ENCODE measurements around the gene NUMB. TPM values are rescaled to one million over a fixed set of nuclear protein-coding genes. Genes with fewer than 3 reads are reported as not detected.

The NUMB gene
- total and polyA plus RNA-seq, 4 donors = 27.2 to 99.3 (median 50.6) TPM

GRCh38 chr14:73293782-73294781, 164.3 kb downstream of the NUMB start:
- DNase-seq (no peak), ATAC-seq (ENCODE audit: low FRiP score) (no peak)
- Histone ChIP-seq H3K27me3 (ENCODE audit: control insufficient read depth in 1 of 2, insufficient read depth in 2 of 2, low read length in 1 of 2) (no peaks in the 10 kb centered on the region), H3K4me1 (ENCODE audit: control insufficient read depth in 1 of 2, insufficient read depth in 2 of 2, low read length in 2 of 2) (no peaks in the 10 kb centered on the region), H3K27ac (ENCODE audit: low read depth in 1 of 2, low read length in 2 of 2) (no peak overlapping the region), H3K9me3 (ENCODE audit: control insufficient read depth, low read length) (no peaks in the 10 kb centered on the region), H3K36me3 (ENCODE audit: control insufficient read depth in 1 of 2, insufficient read depth in 2 of 2, low read length in 1 of 2) (peaks cover 0 to 2% of the 10 kb centered on the region in 2 donors), H3K4me3 (ENCODE audit: low read length in 2 of 2) (no peak overlapping the region)
- intact Hi-C loops (cut with DNase I) = no loop called here
- 93 to 94% methylated on average over 12 of the region's 12 CpGs for WGBS, 2 donors

- 77% methylated on average over 4 of the region's 4 CpGs for WGBS, 2 donors
- Histone ChIP-seq H3K27ac (ENCODE audit: low read depth in 1 of 2, low read length in 2 of 2) (no peak overlapping the region), H3K36me3 (ENCODE audit: control insufficient read depth in 1 of 2, insufficient read depth in 2 of 2, low read length in 1 of 2) (peaks cover 0 to 2% of the 10 kb centered on the region in 2 donors), H3K4me3 (ENCODE audit: low read length in 2 of 2) (no peak overlapping the region), H3K27me3 (ENCODE audit: control insufficient read depth in 1 of 2, insufficient read depth in 2 of 2, low read length in 1 of 2) (no peaks in the 10 kb centered on the region), H3K4me1 (ENCODE audit: control insufficient read depth in 1 of 2, insufficient read depth in 2 of 2, low read length in 2 of 2) (no peaks in the 10 kb centered on the region), H3K9me3 (ENCODE audit: control insufficient read depth, low read length) (no peaks in the 10 kb centered on the region)
- DNase-seq = no peak
- no peak for ATAC-seq (ENCODE audit: low FRiP score)
- intact Hi-C loops (cut with DNase I) = no loop called here
Measured at GRCh38 chr14:73290279-73290678, 168.1 kb downstream of the NUMB start.

- Histone ChIP-seq H3K36me3 (ENCODE audit: control insufficient read depth in 1 of 2, insufficient read depth in 2 of 2, low read length in 1 of 2) (peaks cover 0 to 2% of the 10 kb centered on the region in 2 donors), H3K27ac (ENCODE audit: low read depth in 1 of 2, low read length in 2 of 2) (no peak overlapping the region), H3K4me3 (ENCODE audit: low read length in 2 of 2) (no peak overlapping the region), H3K27me3 (ENCODE audit: control insufficient read depth in 1 of 2, insufficient read depth in 2 of 2, low read length in 1 of 2) (no peaks in the 10 kb centered on the region), H3K9me3 (ENCODE audit: control insufficient read depth, low read length) (no peaks in the 10 kb centered on the region), H3K4me1 (ENCODE audit: control insufficient read depth in 1 of 2, insufficient read depth in 2 of 2, low read length in 2 of 2) (no peaks in the 10 kb centered on the region)
- no peak for DNase-seq
- intact Hi-C loops (cut with DNase I) = no loop called here
- no peak for ATAC-seq (ENCODE audit: low FRiP score)
- WGBS, 2 donors = 57 to 59% methylated on average over 3 of the region's 3 CpGs
Measured at GRCh38 chr14:73289729-73290128, 168.6 kb downstream of the NUMB start.

- Histone ChIP-seq H3K4me3 (ENCODE audit: low read length in 2 of 2) (no peak overlapping the region), H3K36me3 (ENCODE audit: control insufficient read depth in 1 of 2, insufficient read depth in 2 of 2, low read length in 1 of 2) (peaks cover 0 to 2% of the 10 kb centered on the region in 2 donors), H3K9me3 (ENCODE audit: control insufficient read depth, low read length) (no peaks in the 10 kb centered on the region), H3K4me1 (ENCODE audit: control insufficient read depth in 1 of 2, insufficient read depth in 2 of 2, low read length in 2 of 2) (no peaks in the 10 kb centered on the region), H3K27me3 (ENCODE audit: control insufficient read depth in 1 of 2, insufficient read depth in 2 of 2, low read length in 1 of 2) (no peaks in the 10 kb centered on the region), H3K27ac (ENCODE audit: low read depth in 1 of 2, low read length in 2 of 2) (no peak overlapping the region)
- DNase-seq (no peak), ATAC-seq (ENCODE audit: low FRiP score) (no peak)
- intact Hi-C loops (cut with DNase I) = no loop called here
- WGBS, 2 donors = 85 to 88% methylated on average over 3 of the region's 3 CpGs
Measured at GRCh38 chr14:73289308-73289707, 169.0 kb downstream of the NUMB start.

- ATAC-seq (ENCODE audit: low FRiP score) (no peak), DNase-seq (no peak)
- Histone ChIP-seq H3K4me3 (ENCODE audit: low read length in 2 of 2) (no peak overlapping the region), H3K36me3 (ENCODE audit: control insufficient read depth in 1 of 2, insufficient read depth in 2 of 2, low read length in 1 of 2) (peaks cover 3 to 6% of the 10 kb centered on the region in 2 donors), H3K9me3 (ENCODE audit: control insufficient read depth, low read length) (no peaks in the 10 kb centered on the region), H3K27ac (ENCODE audit: low read depth in 1 of 2, low read length in 2 of 2) (no peak overlapping the region), H3K4me1 (ENCODE audit: control insufficient read depth in 1 of 2, insufficient read depth in 2 of 2, low read length in 2 of 2) (no peaks in the 10 kb centered on the region), H3K27me3 (ENCODE audit: control insufficient read depth in 1 of 2, insufficient read depth in 2 of 2, low read length in 1 of 2) (no peaks in the 10 kb centered on the region)
- WGBS, 2 donors = 86 to 91% methylated on average over 5 of the region's 5 CpGs
- intact Hi-C loops (cut with DNase I) = no loop called here
Measured at GRCh38 chr14:73287071-73287470, 171.3 kb downstream of the NUMB start.

- Histone ChIP-seq H3K27ac (ENCODE audit: low read depth in 1 of 2, low read length in 2 of 2) (no peak overlapping the region), H3K27me3 (ENCODE audit: control insufficient read depth in 1 of 2, insufficient read depth in 2 of 2, low read length in 1 of 2) (no peaks in the 10 kb centered on the region), H3K9me3 (ENCODE audit: control insufficient read depth, low read length) (no peaks in the 10 kb centered on the region), H3K4me3 (ENCODE audit: low read length in 2 of 2) (no peak overlapping the region), H3K36me3 (ENCODE audit: control insufficient read depth in 1 of 2, insufficient read depth in 2 of 2, low read length in 1 of 2) (peaks cover 3 to 7% of the 10 kb centered on the region in 2 donors), H3K4me1 (ENCODE audit: control insufficient read depth in 1 of 2, insufficient read depth in 2 of 2, low read length in 2 of 2) (no peaks in the 10 kb centered on the region)
- intact Hi-C loops (cut with DNase I) = no loop called here
- ATAC-seq (ENCODE audit: low FRiP score) = no peak
- whole genome bisulfite sequencing, 2 donors = 90 to 94% methylated on average over 2 of the region's 2 CpGs
- no peak for DNase-seq
Measured at GRCh38 chr14:73286598-73286997, 171.7 kb downstream of the NUMB start.

GRCh38 chr14:73285979-73286378, 172.4 kb downstream of the NUMB start:
- Histone ChIP-seq H3K27ac (ENCODE audit: low read depth in 1 of 2, low read length in 2 of 2) (no peak overlapping the region), H3K4me1 (ENCODE audit: control insufficient read depth in 1 of 2, insufficient read depth in 2 of 2, low read length in 2 of 2) (no peaks in the 10 kb centered on the region), H3K36me3 (ENCODE audit: control insufficient read depth in 1 of 2, insufficient read depth in 2 of 2, low read length in 1 of 2) (peaks cover 3 to 7% of the 10 kb centered on the region in 2 donors), H3K9me3 (ENCODE audit: control insufficient read depth, low read length) (no peaks in the 10 kb centered on the region), H3K27me3 (ENCODE audit: control insufficient read depth in 1 of 2, insufficient read depth in 2 of 2, low read length in 1 of 2) (no peaks in the 10 kb centered on the region), H3K4me3 (ENCODE audit: low read length in 2 of 2) (no peak overlapping the region)
- 73 to 100% methylated on average over 1 of the region's 1 CpG for WGBS, 2 donors
- ATAC-seq (ENCODE audit: low FRiP score) (no peak), DNase-seq (no peak)
- intact Hi-C loops (cut with DNase I) = no loop called here

GRCh38 chr14:73283608-73284379, 174.6 kb downstream of the NUMB start:
- Histone ChIP-seq H3K36me3 (ENCODE audit: control insufficient read depth in 1 of 2, insufficient read depth in 2 of 2, low read length in 1 of 2) (peaks cover 6 to 7% of the 10 kb centered on the region in 2 donors), H3K4me3 (ENCODE audit: low read length in 2 of 2) (no peak overlapping the region), H3K4me1 (ENCODE audit: control insufficient read depth in 1 of 2, insufficient read depth in 2 of 2, low read length in 2 of 2) (no peaks in the 10 kb centered on the region), H3K27ac (ENCODE audit: low read depth in 1 of 2, low read length in 2 of 2) (no peak overlapping the region), H3K27me3 (ENCODE audit: control insufficient read depth in 1 of 2, insufficient read depth in 2 of 2, low read length in 1 of 2) (no peaks in the 10 kb centered on the region), H3K9me3 (ENCODE audit: control insufficient read depth, low read length) (no peaks in the 10 kb centered on the region)
- ATAC-seq (ENCODE audit: low FRiP score) (no peak), DNase-seq (no peak)
- intact Hi-C loops (cut with DNase I) = no loop called here
- 56 to 59% methylated on average over 12 of the region's 12 CpGs for WGBS, 2 donors

Measured in aorta (tissue), 5 donors.